ENCODE results near the gene TBC1D5. TPM values are rescaled to one million over a fixed set of nuclear protein-coding genes. Genes with fewer than 3 reads are reported as not detected.

The TBC1D5 gene
- total and polyA plus RNA-seq, 2 experiments from 2014 or later: 31.0 to 69.9 TPM

- no peak overlapping the region for H3K4me2 ChIP-seq (ENCODE audit: unreplicated experiment)
- no peak overlapping the region for H3K27ac ChIP-seq
- TF ChIP-seq EZH2 (IDR thresholded peaks at IDR 0.05; ENCODE audit: insufficient read depth, poor library complexity, severe bottlenecking): no peak
- TF ChIP-seq EZH2phosphoT487 (IDR thresholded peaks at IDR 0.05; ENCODE audit: insufficient read depth, low read depth): no peak
- no peaks in the 10 kb centered on the region for H3K4me1 ChIP-seq (ENCODE audit: insufficient read depth)
- in situ Hi-C loops (cut with MboI): loop anchor here (25.0 kb wide), 1 partner anchor 931 kb away; no protein-coding TSS in a partner anchor
- H3F3A ChIP-seq (ENCODE audit: insufficient read depth): no peaks in the 10 kb centered on the region
- peaks cover 3% of the 10 kb centered on the region for H3K9me3 ChIP-seq (ENCODE audit: low read depth)
- WGBS, 2 experiments (ENCODE audit: low coverage in 1 of 2, low lambda C conversion rate in 2 of 2, missing lambda C conversion rate in 2 of 2): 0% methylated on average over 1 of the region's 1 CpG
- H3K9ac ChIP-seq: no peak overlapping the region
- 0 out of 2 replicates have a peak, but pooled peaks cover 4% of the 10 kb centered on the region for H3K36me3 ChIP-seq (ENCODE audit: low read depth)
- no peaks in the 10 kb centered on the region for H3K27me3 ChIP-seq (replicated peaks; ENCODE audit: insufficient read depth)
- no peaks in the 10 kb centered on the region for H3K9me2 ChIP-seq (ENCODE audit: insufficient read depth)
- no peaks in the 10 kb centered on the region for H4K20me1 ChIP-seq (ENCODE audit: insufficient read depth)
- H3K79me2 ChIP-seq (ENCODE audit: insufficient read depth): no peaks in the 10 kb centered on the region
- no peak overlapping the region for H2AFZ ChIP-seq
- no peak overlapping the region for H3K4me3 ChIP-seq
- no peak for DNase-seq
Measured at GRCh38 chr3:17218587-17218986, 523.8 kb downstream of the TBC1D5 start.

GRCh38 chr3:17217588-17217987 lies 524.8 kb downstream of the TBC1D5 start:
- Histone ChIP-seq H3K9me2 (ENCODE audit: insufficient read depth) (no peaks in the 10 kb centered on the region; the same call in 1 of the 2 replicates), H3K27me3 (replicated peaks; ENCODE audit: insufficient read depth) (no peaks in the 10 kb centered on the region), H3K79me2 (ENCODE audit: insufficient read depth) (no peaks in the 10 kb centered on the region), H3K4me2 (ENCODE audit: unreplicated experiment) (no peak overlapping the region), H4K20me1 (ENCODE audit: insufficient read depth) (no peaks in the 10 kb centered on the region), H3K9ac (no peak overlapping the region), H3F3A (ENCODE audit: insufficient read depth) (no peaks in the 10 kb centered on the region), H2AFZ (no peak overlapping the region), H3K27ac (no peak overlapping the region), H3K36me3 (ENCODE audit: low read depth) (0 out of 2 replicates have a peak, but pooled peaks cover 4% of the 10 kb centered on the region), H3K4me1 (ENCODE audit: insufficient read depth) (no peaks in the 10 kb centered on the region), H3K9me3 (ENCODE audit: low read depth) (peaks cover 3% of the 10 kb centered on the region), H3K4me3 (no peak overlapping the region)
- in situ Hi-C loops (cut with MboI): loop anchor here (25.0 kb wide), 1 partner anchor 930 kb away; no protein-coding TSS in a partner anchor
- no peak for DNase-seq
- TF ChIP-seq EZH2phosphoT487 (IDR thresholded peaks at IDR 0.05; ENCODE audit: insufficient read depth, low read depth): no peak
- TF ChIP-seq EZH2 (IDR thresholded peaks at IDR 0.05; ENCODE audit: insufficient read depth, poor library complexity, severe bottlenecking): no peak

- H2AFZ ChIP-seq: no peak overlapping the region
- H3K27me3 ChIP-seq (replicated peaks; ENCODE audit: insufficient read depth): no peaks in the 10 kb centered on the region
- H3K4me2 ChIP-seq (ENCODE audit: unreplicated experiment): no peak overlapping the region
- H3K9me3 ChIP-seq (ENCODE audit: low read depth): no peaks in the 10 kb centered on the region
- H3K9me2 ChIP-seq (ENCODE audit: insufficient read depth): no peaks in the 10 kb centered on the region; the same call in 1 of the 2 replicates
- 94 to 95% methylated on average over 3 of the region's 3 CpGs for WGBS, 2 experiments (ENCODE audit: low coverage in 1 of 2, low lambda C conversion rate in 2 of 2, missing lambda C conversion rate in 2 of 2)
- H4K20me1 ChIP-seq (ENCODE audit: insufficient read depth): no peaks in the 10 kb centered on the region
- in situ Hi-C loops (cut with MboI): loop anchor here (25.0 kb wide), 1 partner anchor 926 kb away; no protein-coding TSS in a partner anchor
- no peaks in the 10 kb centered on the region; the same call in 1 of the 2 replicates for H3F3A ChIP-seq (ENCODE audit: insufficient read depth)
- TF ChIP-seq EZH2phosphoT487 (IDR thresholded peaks at IDR 0.05; ENCODE audit: insufficient read depth, low read depth): no peak
- H3K4me3 ChIP-seq: no peak overlapping the region
- DNase-seq: peak; percentile 15
- no peaks in the 10 kb centered on the region for H3K36me3 ChIP-seq (ENCODE audit: low read depth)
- no peaks in the 10 kb centered on the region for H3K4me1 ChIP-seq (ENCODE audit: insufficient read depth)
- H3K9ac ChIP-seq: no peak overlapping the region
- H3K27ac ChIP-seq: no peak overlapping the region
- H3K79me2 ChIP-seq (ENCODE audit: insufficient read depth): no peaks in the 10 kb centered on the region
Measured at GRCh38 chr3:17213102-17213501, 529.3 kb downstream of the TBC1D5 start.

GRCh38 chr3:17207979-17208378 lies 534.5 kb downstream of the TBC1D5 start:
- Histone ChIP-seq H3K4me3 (no peak overlapping the region), H3K79me2 (ENCODE audit: insufficient read depth) (no peaks in the 10 kb centered on the region), H3K9me2 (ENCODE audit: insufficient read depth) (no peaks in the 10 kb centered on the region; the same call in 1 of the 2 replicates), H3K27ac (no peak overlapping the region), H3K4me2 (ENCODE audit: unreplicated experiment) (no peak overlapping the region), H3K9ac (no peak overlapping the region), H3K9me3 (ENCODE audit: low read depth) (no peaks in the 10 kb centered on the region), H3K4me1 (ENCODE audit: insufficient read depth) (peaks cover 6% of the 10 kb centered on the region; the same call in 1 of the 2 replicates), H2AFZ (no peak overlapping the region), H4K20me1 (ENCODE audit: insufficient read depth) (no peaks in the 10 kb centered on the region), H3K27me3 (replicated peaks; ENCODE audit: insufficient read depth) (no peaks in the 10 kb centered on the region), H3F3A (ENCODE audit: insufficient read depth) (no peaks in the 10 kb centered on the region; the same call in 1 of the 2 replicates), H3K36me3 (ENCODE audit: low read depth) (no peaks in the 10 kb centered on the region)
- DNase-seq: no peak
- no peak for TF ChIP-seq EZH2 (IDR thresholded peaks at IDR 0.05; ENCODE audit: insufficient read depth, poor library complexity, severe bottlenecking)
- no peak for TF ChIP-seq EZH2phosphoT487 (IDR thresholded peaks at IDR 0.05; ENCODE audit: insufficient read depth, low read depth)
- WGBS, 2 experiments (ENCODE audit: low coverage in 1 of 2, low lambda C conversion rate in 2 of 2, missing lambda C conversion rate in 2 of 2): 83 to 85% methylated on average over 4 of the region's 4 CpGs
- in situ Hi-C loops (cut with MboI): loop anchor here (25.0 kb wide), 1 partner anchor 921 kb away; no protein-coding TSS in a partner anchor

DNA sequence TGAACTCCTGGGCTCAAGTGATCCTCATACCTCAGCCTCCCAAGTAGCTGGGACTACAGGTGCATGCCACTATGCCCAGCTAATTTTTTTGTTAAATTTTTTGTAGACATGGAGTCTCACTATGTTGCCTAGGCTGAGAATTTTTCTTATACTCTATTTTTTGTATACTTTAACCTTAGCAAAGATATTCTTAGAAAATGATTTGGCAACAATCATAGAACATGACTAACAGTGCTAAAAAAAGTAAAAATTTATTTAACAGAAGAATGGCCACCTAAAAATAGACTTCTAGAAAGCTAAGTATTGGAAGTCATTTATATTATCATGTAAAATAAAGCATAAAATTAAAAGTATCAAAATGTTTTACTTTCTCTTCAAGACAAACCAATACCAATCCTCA lies 535.4 kb downstream of the TBC1D5 start:
- peak; percentile 34 for DNase-seq
- no peak overlapping the region for H3K4me2 ChIP-seq (ENCODE audit: unreplicated experiment)
- no peaks in the 10 kb centered on the region for H3K79me2 ChIP-seq (ENCODE audit: insufficient read depth)
- no peak overlapping the region for H3K4me3 ChIP-seq
- H3K36me3 ChIP-seq (ENCODE audit: low read depth): no peaks in the 10 kb centered on the region; the same call in 1 of the 2 replicates
- H2AFZ ChIP-seq: no peak overlapping the region
- no peaks in the 10 kb centered on the region for H3K9me2 ChIP-seq (ENCODE audit: insufficient read depth)
- no peaks in the 10 kb centered on the region for H3K9me3 ChIP-seq (ENCODE audit: low read depth)
- H3K27me3 ChIP-seq (replicated peaks; ENCODE audit: insufficient read depth): no peaks in the 10 kb centered on the region
- H4K20me1 ChIP-seq (ENCODE audit: insufficient read depth): no peaks in the 10 kb centered on the region
- H3K9ac ChIP-seq: no peak overlapping the region
- no peaks in the 10 kb centered on the region; the same call in 1 of the 2 replicates for H3F3A ChIP-seq (ENCODE audit: insufficient read depth)
- TF ChIP-seq EZH2phosphoT487 (IDR thresholded peaks at IDR 0.05; ENCODE audit: insufficient read depth, low read depth) (no peak), EZH2 (IDR thresholded peaks at IDR 0.05; ENCODE audit: insufficient read depth, poor library complexity, severe bottlenecking) (no peak)
- peaks cover 6% of the 10 kb centered on the region; the same call in 1 of the 2 replicates for H3K4me1 ChIP-seq (ENCODE audit: insufficient read depth)
- no peak overlapping the region for H3K27ac ChIP-seq
- in situ Hi-C loops (cut with MboI): loop anchor here (25.0 kb wide), 1 partner anchor 920 kb away; no protein-coding TSS in a partner anchor

Data from GM23248 (cell line).